K562 (cell line): ENCODE data around the gene CD151. TPM values are rescaled to one million over a fixed set of nuclear protein-coding genes. Genes with fewer than 3 reads are reported as not detected.

Source experiments
- EGR1 ChIP-seq: fragments of 450-650 bp; conservative IDR thresholded peaks from 2 replicates; pipeline ENCODE4 v1.6.1; 2017; ENCODE audit warnings: mild to moderate bottlenecking
- EP400 ChIP-seq: fragments of 450-650 bp; IDR thresholded peaks from 2 replicates; pipeline ENCODE4 v1.6.1; 2017; ENCODE audit warnings: antibody characterized with exemption, mild to moderate bottlenecking, moderate library complexity
- FOXP1 ChIP-seq: sonication (generic); formaldehyde crosslinking; IDR thresholded peaks from 2 replicates; pipeline ENCODE4 v1.8.0; 2022; ENCODE audit warnings: mild to moderate bottlenecking, missing genetic modification reagents
- HEY1 ChIP-seq: fragments of 250-450 bp; sonication (Bioruptor Pico); IDR thresholded peaks from 2 replicates; pipeline ENCODE4 v1.5.0; 2020; ENCODE audit warnings: mild to moderate bottlenecking, moderate library complexity, borderline replicate concordance
- HSF4 ChIP-seq: fragments of 250-450 bp; sonication (Bioruptor Pico); IDR thresholded peaks from 2 replicates; pipeline ENCODE4 v2.1.2; 2022; ENCODE audit warnings: mild to moderate bottlenecking, moderate library complexity, borderline replicate concordance
- KAT8 ChIP-seq: fragments of 450-650 bp; IDR thresholded peaks from 2 replicates; pipeline ENCODE4 v1.6.1; 2016; ENCODE audit warnings: low read depth, mild to moderate bottlenecking
- NR4A1 ChIP-seq, 2 experiments: fragments of 250-450 bp in 1 of 2; fragments of 450-650 bp in 1 of 2; sonication (Bioruptor Pico) in 1 of 2; IDR thresholded peaks; 2 replicates each; pipeline versions ENCODE4 v1.4.0 to v1.6.1; 2016 to 2020; ENCODE audit warnings: mild to moderate bottlenecking in 2 of 2, missing compliant biosample characterization in 1 of 2, missing genetic modification characterization in 1 of 2, moderate library complexity in 1 of 2
- PHF8 ChIP-seq: fragments of 200-600 bp; sonication (generic); IDR thresholded peaks from 2 replicates; pipeline ENCODE4 v1.6.1; 2012; ENCODE audit warnings: mixed run types, mild to moderate bottlenecking, inconsistent platforms, low read length, moderate library complexity, borderline replicate concordance
- PURB ChIP-seq: sonication (generic); formaldehyde crosslinking; IDR thresholded peaks from 2 replicates; pipeline ENCODE4 v1.9.0; 2021; ENCODE audit warnings: low read depth, mild to moderate bottlenecking, missing genetic modification reagents
- RBM25 ChIP-seq: fragments of 200-400 bp; formaldehyde crosslinking; IDR thresholded peaks from 2 replicates; pipeline ENCODE4 v1.6.1; 2018; ENCODE audit warnings: low read length, low read depth, moderate library complexity; ENCODE audit not compliant: severe bottlenecking
- RNF2 ChIP-seq: sonication (generic); IDR thresholded peaks from 2 replicates; pipeline ENCODE4 v1.6.1; 2016
- SMAD1 ChIP-seq: fragments of 150-350 bp; IDR thresholded peaks from 2 replicates; pipeline ENCODE4 v1.6.1; 2014; ENCODE audit warnings: low read length, low read depth; ENCODE audit not compliant: partially characterized antibody
- TCF7 ChIP-seq: sonication (generic); IDR thresholded peaks from 2 replicates; pipeline ENCODE4 v1.6.1; 2016; ENCODE audit warnings: antibody characterized with exemption, borderline replicate concordance
- YBX1 ChIP-seq: fragments of 450-650 bp; IDR thresholded peaks from 2 replicates; pipeline ENCODE4 v1.7.1; 2016; ENCODE audit warnings: mild to moderate bottlenecking
- ZBTB17 ChIP-seq: fragments of 450-650 bp; formaldehyde crosslinking; IDR thresholded peaks from 2 replicates; pipeline ENCODE4 v1.4.0; 2020; ENCODE audit warnings: mild to moderate bottlenecking
- ZNF23 ChIP-seq: fragments of 250-450 bp; sonication (Bioruptor Pico); IDR thresholded peaks from 2 replicates; pipeline ENCODE4 v1.4.0; 2020; ENCODE audit warnings: mild to moderate bottlenecking
- ZNF253 ChIP-seq: fragments of 250-450 bp; sonication (Bioruptor Pico); conservative IDR thresholded peaks from 2 replicates; pipeline ENCODE4 v1.6.1; 2021; ENCODE audit warnings: mild to moderate bottlenecking
- ZNF444 ChIP-seq: fragments of 250-450 bp; sonication (Bioruptor Pico); IDR thresholded peaks from 2 replicates; pipeline ENCODE4 v1.4.0; 2020; ENCODE audit warnings: mild to moderate bottlenecking, moderate library complexity
- polyA plus RNA-seq, 8 experiments: library from polyadenylated mRNA; depleted of rRNA in 4 of 8; stranded (reverse) in 5 of 8; unstranded in 3 of 8; fragments of >200 nt; fragmentation: Nextera tagmentation in 2 of 8; fragmentation: Illumina TruSeq in 1 of 8; extraction: Ambion mirVana in 2 of 8; extraction: Trizol in 1 of 8; gene quantifications; 2 replicates each; pipeline versions ENCODE4 v1.2.1 to v1.2.3, GENCODE V29; 2011 to 2014; ENCODE audit warnings: inconsistent platforms in 1 of 8, missing spikeins in 1 of 8
- total RNA-seq, 7 experiments: library from RNA; depleted of rRNA in 6 of 7; stranded (reverse); fragments of >200 nt in 6 of 7; fragmentation: Illumina TruSeq in 2 of 7; extraction: Trizol in 2 of 7; gene quantifications; 2 replicates each; pipeline versions ENCODE4 v1.2.1 to v1.2.3, GENCODE V29; 2011 to 2021; ENCODE audit warnings: low replicate concordance in 1 of 7
- TF ChIP-seq, protein P1 (sequence below): fragments of 250-450 bp; sonication (Bioruptor Pico); IDR thresholded peaks from 2 replicates; pipeline ENCODE4 v1.9.0; 2021; ENCODE audit warnings: mild to moderate bottlenecking, inconsistent platforms
- TF ChIP-seq, protein P2 (sequence below): fragments of 450-650 bp; IDR thresholded peaks from 2 replicates; pipeline ENCODE4 v1.7.0; 2016; ENCODE audit warnings: borderline replicate concordance
- TF ChIP-seq, protein P3 (sequence below), 2 experiments: fragments of 150-350 bp in 1 of 2; IDR thresholded peaks; 2 replicates each; pipeline ENCODE4 v1.6.1; 2012 to 2016; ENCODE audit warnings: low read depth in 2 of 2, low read length in 2 of 2, mild to moderate bottlenecking in 1 of 2, moderate library complexity in 1 of 2

Gene CD151
- total and polyA plus RNA-seq, 9 of the 15 experiments (the other 6 are each of a cell fraction or from before 2014, with no cell fraction given), result 2.3 to 187 (median 140) TPM

DNA sequence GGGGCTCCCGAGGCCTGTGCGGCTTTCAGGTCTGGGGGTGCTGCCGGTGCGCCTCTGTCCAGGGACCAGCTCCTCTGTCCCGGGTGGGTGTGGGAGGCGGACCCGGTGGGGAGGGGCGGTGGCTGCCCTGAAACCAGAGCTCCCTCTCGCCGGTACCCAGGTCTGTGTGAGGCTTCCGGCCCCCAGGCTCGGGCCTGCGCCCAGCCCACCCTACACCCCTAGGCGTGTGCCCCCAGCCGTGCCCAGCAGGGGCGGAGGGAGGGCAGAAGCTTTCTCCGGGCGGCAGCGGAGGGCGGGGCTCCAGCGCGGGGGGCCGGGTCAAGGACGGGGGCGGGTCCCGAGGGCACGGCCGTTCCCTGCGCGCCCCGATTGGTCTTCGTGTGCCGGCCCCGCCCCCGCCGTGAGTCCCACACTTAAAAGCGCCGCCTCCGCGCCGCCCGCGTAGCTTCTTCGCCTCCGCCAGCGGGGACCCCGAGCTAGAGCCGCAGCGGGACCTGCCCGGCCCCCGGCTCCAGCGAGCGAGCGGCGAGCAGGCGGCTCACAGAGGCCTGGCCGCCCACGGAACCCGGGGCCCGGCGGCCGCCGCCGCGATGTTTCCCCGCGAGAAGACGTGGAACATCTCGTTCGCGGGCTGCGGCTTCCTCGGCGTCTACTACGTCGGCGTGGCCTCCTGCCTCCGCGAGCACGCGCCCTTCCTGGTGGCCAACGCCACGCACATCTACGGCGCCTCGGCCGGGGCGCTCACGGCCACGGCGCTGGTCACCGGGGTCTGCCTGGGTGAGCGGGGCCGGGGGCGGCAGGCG, 13.4 kb upstream of the CD151 start (continued):
- TF ChIP-seq HEY1 (CRISPR knock-in tag) (no peak), ZNF253 (no peak), YBX1 (no peak), NR4A1 (CRISPR knock-in tag; IDR thresholded peaks at IDR 0.05) (0 out of 2 replicates have a peak, but pooled peaks have one; percentile 21), NR4A1 (tag; IDR thresholded peaks at IDR 0.05) (no peak), ZNF444 (CRISPR knock-in tag) (no peak), FOXP1 (CRISPR knock-in tag) (no peak), SMAD1 (peak; percentile 71), RNF2 (no peak), EGR1 (peak; percentile 87), TCF7 (peak; percentile 56; the same call in 1 of the 2 replicates), KAT8 (no peak), ZBTB17 (CRISPR knock-in tag) (no peak), HSF4 (no peak), PURB (CRISPR knock-in tag) (no peak), EP400 (peak; percentile 26; the same call in 1 of the 2 replicates), PHF8 (peak; percentile 91; the same call in 1 of the 2 replicates), RBM25 (no peak), ZNF23 (CRISPR knock-in tag) (no peak)
- TF ChIP-seq, protein P1, sequence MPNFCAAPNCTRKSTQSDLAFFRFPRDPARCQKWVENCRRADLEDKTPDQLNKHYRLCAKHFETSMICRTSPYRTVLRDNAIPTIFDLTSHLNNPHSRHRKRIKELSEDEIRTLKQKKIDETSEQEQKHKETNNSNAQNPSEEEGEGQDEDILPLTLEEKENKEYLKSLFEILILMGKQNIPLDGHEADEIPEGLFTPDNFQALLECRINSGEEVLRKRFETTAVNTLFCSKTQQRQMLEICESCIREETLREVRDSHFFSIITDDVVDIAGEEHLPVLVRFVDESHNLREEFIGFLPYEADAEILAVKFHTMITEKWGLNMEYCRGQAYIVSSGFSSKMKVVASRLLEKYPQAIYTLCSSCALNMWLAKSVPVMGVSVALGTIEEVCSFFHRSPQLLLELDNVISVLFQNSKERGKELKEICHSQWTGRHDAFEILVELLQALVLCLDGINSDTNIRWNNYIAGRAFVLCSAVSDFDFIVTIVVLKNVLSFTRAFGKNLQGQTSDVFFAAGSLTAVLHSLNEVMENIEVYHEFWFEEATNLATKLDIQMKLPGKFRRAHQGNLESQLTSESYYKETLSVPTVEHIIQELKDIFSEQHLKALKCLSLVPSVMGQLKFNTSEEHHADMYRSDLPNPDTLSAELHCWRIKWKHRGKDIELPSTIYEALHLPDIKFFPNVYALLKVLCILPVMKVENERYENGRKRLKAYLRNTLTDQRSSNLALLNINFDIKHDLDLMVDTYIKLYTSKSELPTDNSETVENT, result peak; percentile 60; the same call in 1 of the 2 replicates
- TF ChIP-seq, protein P2, sequence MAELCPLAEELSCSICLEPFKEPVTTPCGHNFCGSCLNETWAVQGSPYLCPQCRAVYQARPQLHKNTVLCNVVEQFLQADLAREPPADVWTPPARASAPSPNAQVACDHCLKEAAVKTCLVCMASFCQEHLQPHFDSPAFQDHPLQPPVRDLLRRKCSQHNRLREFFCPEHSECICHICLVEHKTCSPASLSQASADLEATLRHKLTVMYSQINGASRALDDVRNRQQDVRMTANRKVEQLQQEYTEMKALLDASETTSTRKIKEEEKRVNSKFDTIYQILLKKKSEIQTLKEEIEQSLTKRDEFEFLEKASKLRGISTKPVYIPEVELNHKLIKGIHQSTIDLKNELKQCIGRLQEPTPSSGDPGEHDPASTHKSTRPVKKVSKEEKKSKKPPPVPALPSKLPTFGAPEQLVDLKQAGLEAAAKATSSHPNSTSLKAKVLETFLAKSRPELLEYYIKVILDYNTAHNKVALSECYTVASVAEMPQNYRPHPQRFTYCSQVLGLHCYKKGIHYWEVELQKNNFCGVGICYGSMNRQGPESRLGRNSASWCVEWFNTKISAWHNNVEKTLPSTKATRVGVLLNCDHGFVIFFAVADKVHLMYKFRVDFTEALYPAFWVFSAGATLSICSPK, result no peak
- TF ChIP-seq, protein P3, sequence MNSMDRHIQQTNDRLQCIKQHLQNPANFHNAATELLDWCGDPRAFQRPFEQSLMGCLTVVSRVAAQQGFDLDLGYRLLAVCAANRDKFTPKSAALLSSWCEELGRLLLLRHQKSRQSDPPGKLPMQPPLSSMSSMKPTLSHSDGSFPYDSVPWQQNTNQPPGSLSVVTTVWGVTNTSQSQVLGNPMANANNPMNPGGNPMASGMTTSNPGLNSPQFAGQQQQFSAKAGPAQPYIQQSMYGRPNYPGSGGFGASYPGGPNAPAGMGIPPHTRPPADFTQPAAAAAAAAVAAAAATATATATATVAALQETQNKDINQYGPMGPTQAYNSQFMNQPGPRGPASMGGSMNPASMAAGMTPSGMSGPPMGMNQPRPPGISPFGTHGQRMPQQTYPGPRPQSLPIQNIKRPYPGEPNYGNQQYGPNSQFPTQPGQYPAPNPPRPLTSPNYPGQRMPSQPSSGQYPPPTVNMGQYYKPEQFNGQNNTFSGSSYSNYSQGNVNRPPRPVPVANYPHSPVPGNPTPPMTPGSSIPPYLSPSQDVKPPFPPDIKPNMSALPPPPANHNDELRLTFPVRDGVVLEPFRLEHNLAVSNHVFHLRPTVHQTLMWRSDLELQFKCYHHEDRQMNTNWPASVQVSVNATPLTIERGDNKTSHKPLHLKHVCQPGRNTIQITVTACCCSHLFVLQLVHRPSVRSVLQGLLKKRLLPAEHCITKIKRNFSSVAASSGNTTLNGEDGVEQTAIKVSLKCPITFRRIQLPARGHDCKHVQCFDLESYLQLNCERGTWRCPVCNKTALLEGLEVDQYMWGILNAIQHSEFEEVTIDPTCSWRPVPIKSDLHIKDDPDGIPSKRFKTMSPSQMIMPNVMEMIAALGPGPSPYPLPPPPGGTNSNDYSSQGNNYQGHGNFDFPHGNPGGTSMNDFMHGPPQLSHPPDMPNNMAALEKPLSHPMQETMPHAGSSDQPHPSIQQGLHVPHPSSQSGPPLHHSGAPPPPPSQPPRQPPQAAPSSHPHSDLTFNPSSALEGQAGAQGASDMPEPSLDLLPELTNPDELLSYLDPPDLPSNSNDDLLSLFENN (IDR thresholded peaks at IDR 0.05; ENCODE audit: low read depth in 2 of 2, low read length in 2 of 2), result 0 out of 4 replicates have a peak, but pooled peaks of 1 of the 2 experiments have one; percentile 46
